NCI-H510A treated with DMSO at 0.1 percent for 48 hours (cell line): ENCODE measurements around the gene MPP1.
"Not testable (repeated sequence)": the region's sequence is repeated elsewhere in the genome, so short reads cannot be mapped to it uniquely, and the experiment has no call there.

Experiments
- DNase-seq: peaks from one replicate; lab custom pipeline; 2025; lab: John Stamatoyannopoulos, UW

Gene MPP1

DNA sequence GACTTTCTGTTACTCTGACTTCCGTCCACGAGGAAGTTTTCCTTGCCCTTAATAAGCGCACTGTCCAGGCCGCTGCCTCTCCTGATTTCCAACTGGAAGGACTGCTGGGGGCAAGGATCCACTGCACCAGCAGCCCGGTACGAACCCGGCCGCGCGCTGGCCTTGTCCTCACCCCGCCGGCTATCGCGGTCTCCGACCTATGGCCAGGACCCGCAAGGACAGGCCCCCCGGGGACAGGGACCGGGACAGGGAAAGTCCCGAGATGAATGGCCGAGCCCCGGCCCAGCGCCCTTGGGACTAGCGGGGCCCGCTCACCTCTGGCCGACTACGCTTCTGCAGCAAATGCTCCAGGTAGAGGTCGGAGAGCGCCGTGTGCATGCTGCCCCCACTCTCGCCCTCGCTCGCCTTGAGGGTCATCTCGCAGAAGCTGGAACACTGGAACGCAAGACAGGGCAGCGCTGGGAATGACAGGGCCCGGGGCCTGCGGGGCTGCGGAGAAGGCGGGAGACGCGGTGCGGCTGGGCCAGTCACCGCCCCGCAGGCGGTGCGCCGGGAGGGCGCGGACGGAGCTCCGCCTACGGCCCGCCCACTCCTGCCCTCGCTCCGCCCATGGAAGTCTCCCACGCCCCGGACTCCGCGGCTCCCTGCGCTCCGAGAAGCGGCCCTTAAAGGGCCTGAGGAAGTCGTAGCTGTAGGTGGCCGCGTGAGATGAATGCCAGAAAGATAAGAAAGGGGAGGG lies at the start of gene MPP1:
Gene MPP1 (minus strand): TSS at position 529 of the 739 bp plus-strand sequence. CDS start 112 bp downstream, at position 417.
- DNase-seq, result no peak

GRCh38 chrX:154850957-154851611 lies 45.8 kb upstream of the MPP1 start:
- no peak for DNase-seq

GRCh38 chrX:154840856-154841255 lies 35.6 kb upstream of the MPP1 start:
- DNase-seq, result peak; percentile 59

GRCh38 chrX:154836163-154836562 lies 30.9 kb upstream of the MPP1 start:
- no peak for DNase-seq

DNA sequence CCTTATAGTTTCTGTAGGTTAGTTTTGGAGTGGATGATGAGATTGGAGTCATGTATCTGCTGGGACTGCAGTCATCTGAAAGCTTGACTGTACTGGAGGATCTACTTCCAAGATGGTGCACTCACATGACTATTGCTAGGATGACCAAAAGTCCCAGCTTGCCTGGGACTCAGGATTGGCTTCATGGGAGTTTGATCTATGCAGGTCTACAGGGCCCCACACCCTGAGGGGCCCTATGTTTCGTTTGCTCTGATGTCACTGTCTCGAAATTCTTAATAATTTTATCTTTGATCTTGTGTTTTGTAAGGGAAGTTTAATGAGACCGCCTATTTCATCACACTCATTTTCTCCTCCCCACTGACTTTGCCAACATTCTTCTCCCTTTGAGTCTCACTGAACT lies 29.3 kb upstream of the MPP1 start, which contains the start of gene SMIM9:
Gene SMIM9 (minus strand): TSS at position 101 of the 400 bp plus-strand sequence. CDS start 3,806 bp downstream, outside the sequence.
- DNase-seq, result no peak

DNA sequence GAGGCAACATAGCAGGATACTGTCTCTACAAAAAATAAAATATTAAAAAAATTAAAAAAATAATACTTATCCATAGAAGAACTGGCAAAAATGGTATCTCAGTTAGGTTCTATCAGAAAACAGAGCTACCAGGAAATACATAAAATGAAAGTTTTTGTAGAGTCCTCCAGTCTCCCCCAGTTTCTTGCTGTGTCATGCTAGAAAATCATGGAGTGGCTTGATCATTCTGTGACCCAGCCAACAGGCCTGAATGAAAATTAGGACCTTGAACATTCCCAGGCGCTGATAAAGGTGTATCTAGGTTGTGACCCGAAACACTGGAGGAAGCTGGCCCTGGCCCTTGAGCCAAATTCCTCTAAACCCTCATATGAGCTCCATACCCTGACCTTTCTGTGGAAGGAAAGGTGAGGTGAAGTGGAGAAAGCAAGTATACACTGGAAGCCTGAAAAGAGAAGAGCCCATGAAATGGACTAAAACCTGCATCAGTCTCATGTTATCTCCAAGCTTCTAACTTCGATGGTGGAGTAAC lies 28.5 kb upstream of the MPP1 start:
- DNase-seq, result no peak

- no peak for DNase-seq
These were observed 24.7 kb upstream of the MPP1 start for GRCh38 chrX:154829926-154830442.

DNA sequence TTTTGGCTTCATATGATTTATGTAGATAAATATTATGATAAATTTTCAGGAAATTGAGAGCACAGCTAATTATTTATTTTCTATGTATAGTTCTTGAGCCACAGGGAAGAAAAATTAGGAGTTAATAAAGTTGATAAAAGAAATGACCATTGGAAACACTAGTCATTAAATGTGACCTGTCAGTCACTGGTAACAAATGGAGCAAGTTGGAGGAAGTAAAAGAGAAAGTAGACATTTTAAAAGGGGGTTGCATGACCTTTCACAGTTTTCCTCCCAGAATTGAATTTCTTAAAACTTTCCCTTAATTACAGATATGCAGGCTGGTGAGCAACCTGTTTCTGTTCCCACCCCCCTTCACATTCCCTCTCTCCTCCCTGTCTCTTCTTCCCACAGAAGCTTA lies 23.8 kb upstream of the MPP1 start:
- DNase-seq, result no peak

DNA sequence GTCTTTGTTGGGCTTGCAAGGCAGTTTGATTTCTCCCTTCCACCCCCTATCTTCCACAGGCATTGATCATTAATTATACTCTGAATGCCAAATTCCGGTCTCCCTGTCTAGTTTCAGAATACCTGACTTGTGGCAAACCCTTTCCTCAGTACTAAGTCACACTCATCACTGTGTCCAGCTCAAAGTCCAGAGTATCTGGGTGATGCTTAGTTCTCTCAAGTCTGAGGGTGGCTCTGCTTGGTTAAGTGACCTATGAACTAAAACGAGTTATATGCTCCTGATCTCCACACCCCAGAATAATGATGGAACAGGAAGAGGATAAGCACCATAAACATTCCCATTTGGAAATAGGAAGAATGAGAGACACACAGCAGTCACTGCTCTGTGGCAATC lies 22.7 kb upstream of the MPP1 start:
- DNase-seq, result no peak

- DNase-seq, result no peak
These were observed 22.1 kb upstream of the MPP1 start for GRCh38 chrX:154827194-154828015.

DNA sequence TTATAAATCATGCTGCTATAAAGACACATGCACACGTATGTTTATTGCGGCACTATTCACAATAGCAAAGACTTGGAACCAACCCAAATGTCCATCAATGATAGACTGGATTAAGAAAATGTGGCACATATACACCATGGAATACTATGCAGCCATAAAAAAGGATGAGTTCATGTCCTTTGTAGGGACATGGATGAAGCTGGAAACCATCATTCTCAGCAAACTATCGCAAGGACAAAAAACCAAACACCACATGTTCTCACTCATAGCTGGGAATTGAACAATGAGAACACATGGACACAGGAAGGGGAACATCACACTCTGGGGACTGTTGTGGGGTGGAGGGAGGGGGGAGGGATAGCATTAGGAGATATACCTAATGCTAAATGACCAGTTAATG lies 20.3 kb upstream of the MPP1 start:
- DNase-seq, result not testable (repeated sequence)

GRCh38 chrX:154824638-154825037 lies 19.4 kb upstream of the MPP1 start:
- DNase-seq, result no peak

DNA sequence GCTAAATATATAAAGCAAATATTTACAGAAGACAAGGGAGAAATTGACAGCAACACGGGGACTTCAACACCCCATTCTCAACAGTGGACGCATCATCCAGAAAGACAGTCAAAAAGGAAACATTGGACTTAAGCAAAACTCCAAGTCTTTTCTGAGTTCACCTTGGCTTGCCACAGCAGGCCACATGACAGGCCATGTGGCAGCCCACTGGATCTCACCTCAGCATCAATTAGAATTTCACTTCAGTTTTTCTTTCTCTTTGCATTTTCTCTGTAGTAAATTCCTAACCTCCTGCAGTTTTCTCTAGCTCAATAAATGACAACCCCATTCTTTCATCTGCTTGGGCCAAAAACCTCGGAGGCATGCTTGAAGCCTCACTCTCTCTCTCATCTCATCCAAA lies 16.7 kb upstream of the MPP1 start:
- no peak for DNase-seq

DNA sequence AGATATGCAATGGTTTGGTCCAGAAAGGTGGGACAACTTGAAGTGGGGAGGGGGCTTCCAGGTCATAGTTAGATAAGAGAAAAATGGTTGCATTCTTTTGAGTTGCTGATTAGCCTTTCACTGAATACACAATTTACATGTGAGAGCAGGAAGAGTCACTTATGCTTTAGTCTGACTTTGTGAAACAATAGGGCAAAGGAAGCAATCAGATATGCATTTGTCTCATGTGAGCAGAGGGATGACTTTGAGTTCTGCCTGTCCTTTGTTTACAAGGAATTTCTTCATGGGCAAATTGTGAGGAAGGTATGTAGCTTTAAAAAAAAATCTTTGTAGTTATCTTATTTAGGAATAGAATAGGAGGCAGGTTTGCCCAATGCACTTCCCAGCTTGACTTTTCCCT lies 16.2 kb upstream of the MPP1 start:
- no peak for DNase-seq

- DNase-seq, result no peak
These were observed 14.6 kb upstream of the MPP1 start for GRCh38 chrX:154819771-154820341.

DNA sequence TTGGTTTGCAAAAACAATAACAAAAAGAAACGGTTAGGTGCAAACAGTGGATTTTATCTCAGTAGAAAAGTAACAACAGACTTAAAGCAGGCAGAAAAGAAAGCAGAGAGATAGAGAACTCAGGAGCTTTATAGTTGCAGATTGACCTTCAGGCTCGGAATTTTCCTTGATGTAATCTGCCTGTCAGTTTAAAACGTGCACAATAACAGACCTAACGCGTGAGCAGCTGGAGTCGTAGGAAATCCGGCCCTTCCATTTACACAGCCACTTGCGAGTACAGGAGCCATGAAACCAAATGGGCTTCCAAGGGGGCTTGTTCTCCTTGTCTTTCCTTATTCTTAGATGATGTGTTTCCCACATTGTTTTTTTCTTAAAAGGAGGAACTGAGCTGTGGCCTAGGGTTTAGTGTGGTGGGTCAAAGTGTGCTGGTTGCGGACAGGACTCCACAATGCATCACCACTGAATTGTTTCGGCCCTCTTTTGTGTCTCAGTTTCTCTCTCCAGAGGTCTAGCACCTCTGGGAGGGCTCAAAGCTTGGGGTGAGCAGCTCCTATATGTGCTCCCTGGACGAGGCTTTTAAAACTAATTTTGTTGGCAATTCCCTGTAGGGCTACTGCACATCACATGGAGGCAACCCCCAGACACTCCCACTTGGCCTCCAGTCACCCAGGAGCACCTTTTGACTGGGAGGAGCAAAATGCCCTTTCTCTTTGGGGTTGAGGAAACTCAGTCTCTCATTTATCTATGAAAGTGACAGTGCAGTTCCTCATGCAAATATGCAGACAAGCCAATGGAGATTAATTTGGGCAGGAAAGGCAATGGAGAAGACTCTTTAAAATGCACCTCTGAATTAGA lies 13.9 kb upstream of the MPP1 start:
- DNase-seq, result no peak

DNA sequence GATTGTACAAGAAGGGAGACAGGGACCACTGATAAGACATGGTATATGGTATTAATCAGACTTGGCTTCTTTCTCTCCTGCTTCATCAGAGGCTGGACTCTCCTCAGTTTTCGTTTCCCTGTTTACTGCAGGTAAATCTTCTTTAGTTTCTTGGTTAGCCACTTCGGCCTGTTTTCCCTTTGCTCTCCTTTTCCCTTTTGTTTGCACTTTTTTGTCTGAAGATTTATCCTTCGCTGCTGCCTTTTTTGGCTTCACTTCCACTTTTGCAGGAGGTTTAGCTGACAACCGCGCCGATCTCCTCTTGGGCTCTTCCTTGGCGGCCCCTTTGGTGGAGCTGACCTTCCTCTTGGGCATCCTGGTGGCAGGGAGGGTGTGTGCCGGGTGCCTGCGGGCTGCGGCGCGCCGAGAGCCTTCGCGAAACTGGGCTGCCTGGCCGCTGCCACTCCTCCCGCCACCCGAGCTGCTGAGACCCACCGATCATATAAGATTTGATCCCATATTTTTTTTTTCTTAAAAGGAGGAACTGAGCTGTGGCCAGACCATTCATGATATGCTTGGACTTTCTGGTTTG lies 11.8 kb upstream of the MPP1 start:
- not testable (repeated sequence) for DNase-seq

DNA sequence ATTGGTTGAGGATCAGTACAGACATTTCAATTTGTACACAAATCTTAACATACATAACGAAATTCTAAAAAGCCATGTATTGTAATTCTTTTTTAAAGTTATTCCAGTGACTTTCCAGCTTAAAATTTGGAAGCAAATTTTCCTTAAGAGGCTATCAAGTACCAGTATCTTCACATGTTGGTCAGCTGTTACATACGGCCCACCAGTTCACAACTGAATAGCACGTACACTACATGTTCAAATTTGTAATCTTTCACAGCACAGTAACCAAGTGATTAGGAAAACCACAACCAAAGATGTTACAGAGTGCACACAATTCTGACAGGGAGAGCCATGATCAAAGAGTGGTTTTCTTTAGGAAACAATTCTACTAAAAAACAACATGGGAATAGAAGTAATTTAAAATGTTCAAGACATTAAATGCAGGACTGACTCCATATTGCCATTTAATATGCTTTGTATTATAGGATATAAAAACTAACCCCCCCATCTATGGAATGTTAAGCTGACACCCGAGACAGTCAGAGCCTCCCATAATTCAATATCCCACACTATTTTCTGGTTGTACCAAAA lies 11.1 kb upstream of the MPP1 start:
- DNase-seq, result not testable (repeated sequence)

DNA sequence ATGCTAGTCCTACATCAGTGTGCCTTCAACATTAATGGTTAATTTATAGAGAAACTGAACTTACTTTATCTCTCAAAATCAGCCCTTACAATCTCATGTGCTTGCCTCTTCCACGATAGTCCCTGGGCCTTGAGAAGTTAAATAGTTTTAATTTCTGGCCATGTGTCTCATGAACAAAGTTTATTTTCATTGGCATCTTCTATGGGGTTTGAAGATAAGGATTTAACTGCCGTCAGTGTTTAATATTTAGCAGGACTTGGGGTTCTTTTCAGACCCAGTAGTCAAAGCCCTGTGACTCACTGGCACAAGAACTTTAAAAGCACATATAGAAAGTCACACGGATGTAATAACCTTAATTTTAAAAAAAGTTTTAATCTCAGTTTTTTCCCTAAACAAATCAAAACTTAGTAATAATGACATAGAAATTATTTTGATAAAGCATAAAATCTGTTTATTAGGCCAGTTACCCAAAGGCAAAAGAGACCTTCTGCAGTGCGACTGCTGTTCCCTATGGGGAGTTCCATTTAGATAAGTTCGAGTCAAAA lies 10.1 kb upstream of the MPP1 start:
- no peak for DNase-seq

- DNase-seq, result no peak
These were observed 8.5 kb upstream of the MPP1 start for GRCh38 chrX:154813801-154814200.
